ENCODE results near the gene ROBO1. TPM values are rescaled to one million over a fixed set of nuclear protein-coding genes. Genes with fewer than 3 reads are reported as not detected.

ROBO1 gene
- total and polyA plus RNA-seq, 2 experiments from 2014 or later: 29.3 to 171 TPM

DNA sequence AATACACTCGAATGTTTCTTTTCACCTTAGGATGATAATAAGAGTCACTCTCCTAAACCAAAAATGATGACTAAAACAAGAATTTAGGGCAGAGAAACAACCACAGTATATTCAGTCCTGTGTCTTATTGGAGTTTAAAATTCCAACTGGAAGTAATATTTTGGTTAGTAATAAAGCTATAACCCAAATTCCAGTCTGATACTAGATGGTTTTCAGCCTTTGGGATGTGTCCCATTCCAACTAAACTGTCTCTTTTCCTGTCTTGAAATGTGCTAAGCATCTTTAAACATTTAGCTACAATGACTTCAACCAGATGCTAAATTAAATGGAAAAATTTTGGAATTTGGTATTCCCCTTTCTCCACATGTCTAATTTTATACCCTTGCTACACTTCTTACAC is 510.0 kb downstream of the ROBO1 start:
- H3K27ac ChIP-seq: no peak overlapping the region
- TF ChIP-seq, protein P1, sequence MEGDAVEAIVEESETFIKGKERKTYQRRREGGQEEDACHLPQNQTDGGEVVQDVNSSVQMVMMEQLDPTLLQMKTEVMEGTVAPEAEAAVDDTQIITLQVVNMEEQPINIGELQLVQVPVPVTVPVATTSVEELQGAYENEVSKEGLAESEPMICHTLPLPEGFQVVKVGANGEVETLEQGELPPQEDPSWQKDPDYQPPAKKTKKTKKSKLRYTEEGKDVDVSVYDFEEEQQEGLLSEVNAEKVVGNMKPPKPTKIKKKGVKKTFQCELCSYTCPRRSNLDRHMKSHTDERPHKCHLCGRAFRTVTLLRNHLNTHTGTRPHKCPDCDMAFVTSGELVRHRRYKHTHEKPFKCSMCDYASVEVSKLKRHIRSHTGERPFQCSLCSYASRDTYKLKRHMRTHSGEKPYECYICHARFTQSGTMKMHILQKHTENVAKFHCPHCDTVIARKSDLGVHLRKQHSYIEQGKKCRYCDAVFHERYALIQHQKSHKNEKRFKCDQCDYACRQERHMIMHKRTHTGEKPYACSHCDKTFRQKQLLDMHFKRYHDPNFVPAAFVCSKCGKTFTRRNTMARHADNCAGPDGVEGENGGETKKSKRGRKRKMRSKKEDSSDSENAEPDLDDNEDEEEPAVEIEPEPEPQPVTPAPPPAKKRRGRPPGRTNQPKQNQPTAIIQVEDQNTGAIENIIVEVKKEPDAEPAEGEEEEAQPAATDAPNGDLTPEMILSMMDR (IDR thresholded peaks at IDR 0.05; ENCODE audit: low read depth, low read length): no peak
- H3K4me3 ChIP-seq: no peak overlapping the region
- no peaks in the 10 kb centered on the region for H3K9me3 ChIP-seq (ENCODE audit: low read depth)
- H3K36me3 ChIP-seq: no peaks in the 10 kb centered on the region
- H3K27me3 ChIP-seq: no peaks in the 10 kb centered on the region
- H3K4me1 ChIP-seq (ENCODE audit: low read depth): no peaks in the 10 kb centered on the region
- no peak for DNase-seq (ENCODE audit: low read depth in 1 of 2, low spot score in 1 of 2)

DNA sequence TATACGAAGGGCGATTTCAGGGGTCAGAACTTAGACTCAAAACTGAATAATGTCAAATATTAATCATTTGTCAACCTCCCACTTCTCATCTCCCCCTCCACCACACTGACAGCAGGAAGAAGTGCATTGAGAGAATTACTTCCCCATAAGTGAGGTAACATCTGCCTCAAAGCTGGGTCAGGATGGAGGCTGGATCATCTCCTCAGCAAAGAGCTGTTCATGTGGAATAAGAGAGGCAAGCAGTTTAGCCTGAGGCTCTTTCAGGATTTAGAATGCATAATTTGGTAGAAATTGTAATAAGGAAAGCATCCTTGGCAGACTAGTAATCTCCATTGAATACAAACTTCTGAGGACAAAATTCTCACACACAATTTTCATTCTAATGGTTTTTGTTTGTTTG is 512.1 kb downstream of the ROBO1 start:
- H3K27me3 ChIP-seq: no peaks in the 10 kb centered on the region
- DNase-seq (ENCODE audit: low read depth in 1 of 2, low spot score in 1 of 2): no peak
- H3K4me3 ChIP-seq: no peak overlapping the region
- no peak overlapping the region for H3K27ac ChIP-seq
- no peaks in the 10 kb centered on the region for H3K36me3 ChIP-seq
- H3K4me1 ChIP-seq (ENCODE audit: low read depth): no peaks in the 10 kb centered on the region
- TF ChIP-seq, protein P1 (IDR thresholded peaks at IDR 0.05; ENCODE audit: low read depth, low read length): no peak
- no peaks in the 10 kb centered on the region for H3K9me3 ChIP-seq (ENCODE audit: low read depth)

GRCh38 chr3:79255292-79255691 is 512.5 kb downstream of the ROBO1 start:
- no peaks in the 10 kb centered on the region for H3K4me1 ChIP-seq (ENCODE audit: low read depth)
- H3K27ac ChIP-seq: no peak overlapping the region
- no peaks in the 10 kb centered on the region for H3K36me3 ChIP-seq
- no peak for DNase-seq (ENCODE audit: low read depth in 1 of 2, low spot score in 1 of 2)
- H3K9me3 ChIP-seq (ENCODE audit: low read depth): no peaks in the 10 kb centered on the region
- H3K27me3 ChIP-seq: no peaks in the 10 kb centered on the region
- H3K4me3 ChIP-seq: no peak overlapping the region
- TF ChIP-seq, protein P1 (IDR thresholded peaks at IDR 0.05; ENCODE audit: low read depth, low read length): no peak

DNA sequence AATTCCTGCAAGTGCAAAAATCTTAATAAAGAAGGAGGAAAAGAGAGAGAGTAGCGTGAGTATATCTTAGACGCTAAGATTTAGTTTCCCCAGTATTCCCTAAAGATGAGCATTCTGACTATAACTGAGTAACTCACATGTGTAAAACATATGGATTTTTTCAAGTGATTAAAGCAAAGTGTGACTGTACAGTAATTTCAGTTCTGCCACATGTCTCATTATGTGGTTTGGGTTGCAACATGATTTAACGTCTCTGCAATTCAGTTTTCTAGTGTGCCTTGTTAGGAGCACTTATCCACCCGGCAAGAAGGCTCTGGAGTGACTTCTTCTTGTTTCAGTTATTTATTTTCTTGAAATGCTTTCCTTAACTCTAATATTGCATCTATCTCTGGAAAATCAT is 514.1 kb downstream of the ROBO1 start:
- no peaks in the 10 kb centered on the region for H3K4me1 ChIP-seq (ENCODE audit: low read depth)
- no peak overlapping the region for H3K27ac ChIP-seq
- no peaks in the 10 kb centered on the region for H3K9me3 ChIP-seq (ENCODE audit: low read depth)
- TF ChIP-seq, protein P1 (IDR thresholded peaks at IDR 0.05; ENCODE audit: low read depth, low read length): no peak
- no peak overlapping the region for H3K4me3 ChIP-seq
- peak in 1 of 2 donors; percentile 51 for DNase-seq (ENCODE audit: low read depth in 1 of 2, low spot score in 1 of 2)
- no peaks in the 10 kb centered on the region for H3K27me3 ChIP-seq
- H3K36me3 ChIP-seq: no peaks in the 10 kb centered on the region

DNA sequence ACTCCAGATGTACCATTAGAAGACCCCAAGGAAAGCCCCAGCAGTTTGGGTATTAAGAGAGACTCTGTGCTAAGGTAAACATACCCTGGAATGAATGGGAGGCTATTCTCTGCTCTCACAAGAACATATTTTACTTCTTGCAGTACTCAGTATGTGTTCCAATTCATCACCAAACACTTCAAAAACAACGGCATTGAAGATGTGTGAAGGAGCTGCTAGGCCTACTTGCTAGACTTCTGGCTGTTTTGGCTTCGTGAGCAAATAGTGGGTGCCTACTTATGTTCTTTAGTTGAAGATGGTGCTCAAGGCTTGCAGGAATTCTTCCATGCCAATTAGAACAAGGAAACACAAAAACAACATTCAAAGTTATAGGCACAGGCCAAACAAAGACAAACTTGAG is 514.5 kb downstream of the ROBO1 start:
- H3K4me3 ChIP-seq: no peak overlapping the region
- TF ChIP-seq, protein P1 (IDR thresholded peaks at IDR 0.05; ENCODE audit: low read depth, low read length): no peak
- no peaks in the 10 kb centered on the region for H3K36me3 ChIP-seq
- no peaks in the 10 kb centered on the region for H3K27me3 ChIP-seq
- DNase-seq (ENCODE audit: low read depth in 1 of 2, low spot score in 1 of 2): no peak
- no peaks in the 10 kb centered on the region for H3K4me1 ChIP-seq (ENCODE audit: low read depth)
- H3K9me3 ChIP-seq (ENCODE audit: low read depth): no peaks in the 10 kb centered on the region
- no peak overlapping the region for H3K27ac ChIP-seq

DNA sequence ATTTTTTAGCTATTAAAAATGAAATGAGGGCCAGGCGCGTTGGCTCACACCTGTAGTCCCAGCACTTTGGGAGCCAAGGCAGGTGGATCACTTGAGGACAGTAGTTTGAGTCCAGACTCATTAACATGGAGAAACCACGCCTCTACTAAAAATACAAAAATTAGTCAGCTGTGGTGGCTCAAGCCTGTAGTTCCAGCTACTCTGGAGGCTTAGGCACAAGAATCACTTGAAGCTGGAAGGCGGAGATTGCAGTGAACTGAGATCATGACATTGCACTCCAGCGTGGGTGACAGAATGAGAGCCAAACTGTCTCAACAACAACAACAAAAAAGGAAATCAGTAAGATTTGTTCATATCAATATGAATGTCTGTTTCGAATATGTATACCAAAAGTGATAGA is 517.1 kb downstream of the ROBO1 start:
- H3K36me3 ChIP-seq: no peaks in the 10 kb centered on the region
- no peaks in the 10 kb centered on the region for H3K4me1 ChIP-seq (ENCODE audit: low read depth)
- H3K4me3 ChIP-seq: no peak overlapping the region
- DNase-seq (ENCODE audit: low read depth in 1 of 2, low spot score in 1 of 2): no peak
- H3K9me3 ChIP-seq (ENCODE audit: low read depth): no peaks in the 10 kb centered on the region
- H3K27ac ChIP-seq: no peak overlapping the region
- no peaks in the 10 kb centered on the region for H3K27me3 ChIP-seq
- TF ChIP-seq, protein P1 (IDR thresholded peaks at IDR 0.05; ENCODE audit: low read depth, low read length): no peak

Data from cardiac muscle cell (in vitro differentiated cells and primary cell).